ENCODE data around the gene SHC3. TPM values are rescaled to one million over a fixed set of nuclear protein-coding genes. Genes with fewer than 3 reads are reported as not detected.

SHC3 gene
- total RNA-seq, 2 donors from 2014 or later: 0.95 to 1.3 TPM

GRCh38 chr9:89165880-89166279 lies 12.7 kb downstream of the SHC3 start:
- H3K27ac ChIP-seq (ENCODE audit: low read depth, low read length): no peak overlapping the region
- no peak overlapping the region for H3K27ac Mint-ChIP-seq
- H3K4me1 ChIP-seq (ENCODE audit: control insufficient read depth, insufficient read depth, low read length): no peaks in the 10 kb centered on the region
- no peaks in the 10 kb centered on the region for H3K9me3 ChIP-seq (ENCODE audit: control insufficient read depth, low read length)
- WGBS, 2 experiments (ENCODE audit: insufficient coverage in 1 of 2, insufficient read length in 1 of 2): 91 to 100% methylated on average over 1 to 6 of the region's 6 CpGs
- no peak for DNase-seq
- H3K36me3 Mint-ChIP-seq (ENCODE audit: low read depth): no peaks in the 10 kb centered on the region
- H3K4me1 Mint-ChIP-seq: peaks cover 6% of the 10 kb centered on the region
- no peaks in the 10 kb centered on the region for H3K27me3 ChIP-seq (ENCODE audit: control insufficient read depth, insufficient read depth, low read length, poor library complexity, severe bottlenecking)
- no peak overlapping the region for H3K4me3 Mint-ChIP-seq
- no peaks in the 10 kb centered on the region for H3K36me3 ChIP-seq (ENCODE audit: control insufficient read depth, insufficient read depth, low read length)
- no peak for TF ChIP-seq CTCF (conservative IDR thresholded peaks at IDR 0.05)
- H3K4me3 ChIP-seq (ENCODE audit: low read length): no peak overlapping the region
- H3K9ac ChIP-seq (ENCODE audit: extremely low read depth, low read length, poor library complexity, severe bottlenecking): no peak overlapping the region
- H3K27me3 Mint-ChIP-seq (ENCODE audit: insufficient read depth): no peaks in the 10 kb centered on the region
- H3K9me3 Mint-ChIP-seq: no peaks in the 10 kb centered on the region

- no peaks in the 10 kb centered on the region for H3K9me3 Mint-ChIP-seq
- no peaks in the 10 kb centered on the region for H3K9me3 ChIP-seq (ENCODE audit: control insufficient read depth, low read length)
- no peak overlapping the region for H3K27ac Mint-ChIP-seq
- H3K27me3 Mint-ChIP-seq (ENCODE audit: insufficient read depth): no peaks in the 10 kb centered on the region
- H3K4me3 ChIP-seq (ENCODE audit: low read length): no peak overlapping the region
- H3K4me1 Mint-ChIP-seq: peaks cover 9% of the 10 kb centered on the region
- H3K36me3 ChIP-seq (ENCODE audit: control insufficient read depth, insufficient read depth, low read length): no peaks in the 10 kb centered on the region
- no peak overlapping the region for H3K27ac ChIP-seq (ENCODE audit: low read depth, low read length)
- no peak overlapping the region for H3K4me3 Mint-ChIP-seq
- no peak overlapping the region for H3K9ac ChIP-seq (ENCODE audit: extremely low read depth, low read length, poor library complexity, severe bottlenecking)
- TF ChIP-seq CTCF (conservative IDR thresholded peaks at IDR 0.05): no peak
- H3K4me1 ChIP-seq (ENCODE audit: control insufficient read depth, insufficient read depth, low read length): no peaks in the 10 kb centered on the region
- DNase-seq: no peak
- no peaks in the 10 kb centered on the region for H3K36me3 Mint-ChIP-seq (ENCODE audit: low read depth)
- H3K27me3 ChIP-seq (ENCODE audit: control insufficient read depth, insufficient read depth, low read length, poor library complexity, severe bottlenecking): no peaks in the 10 kb centered on the region
Measured at GRCh38 chr9:89165341-89165740, 13.3 kb downstream of the SHC3 start.

DNA sequence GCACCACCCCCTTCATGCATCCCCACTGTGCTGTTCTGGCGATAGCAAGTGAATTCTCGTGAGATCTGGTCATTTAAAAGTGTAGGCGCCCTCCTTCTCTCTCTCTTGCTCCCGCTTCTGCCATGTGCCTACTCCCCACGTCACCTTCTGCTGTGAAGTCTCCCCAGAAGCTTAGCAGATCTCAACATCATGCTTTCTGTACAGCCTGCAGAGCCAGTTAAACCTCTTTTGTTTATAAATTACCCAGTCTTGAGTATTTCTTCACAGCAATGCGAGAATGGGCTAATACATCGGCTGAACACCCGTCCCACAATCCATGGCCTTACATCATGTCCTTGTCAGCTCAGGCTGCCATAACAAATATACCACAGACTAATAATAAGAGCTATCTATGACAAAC lies 17.4 kb downstream of the SHC3 start:
- H3K9me3 Mint-ChIP-seq: no peaks in the 10 kb centered on the region
- TF ChIP-seq CTCF (conservative IDR thresholded peaks at IDR 0.05): no peak
- H3K36me3 Mint-ChIP-seq (ENCODE audit: low read depth): no peaks in the 10 kb centered on the region
- H3K27me3 ChIP-seq (ENCODE audit: control insufficient read depth, insufficient read depth, low read length, poor library complexity, severe bottlenecking): no peaks in the 10 kb centered on the region
- H3K4me1 Mint-ChIP-seq: peaks cover 16% of the 10 kb centered on the region
- peaks cover 15% of the 10 kb centered on the region for H3K9me3 ChIP-seq (ENCODE audit: control insufficient read depth, low read length)
- H3K27ac ChIP-seq (ENCODE audit: low read depth, low read length): no peak overlapping the region
- 88 to 92% methylated on average over 5 to 8 of the region's 8 CpGs for WGBS, 2 experiments (ENCODE audit: insufficient coverage in 1 of 2, insufficient read length in 1 of 2)
- H3K4me3 Mint-ChIP-seq: no peak overlapping the region
- no peak overlapping the region for H3K27ac Mint-ChIP-seq
- H3K27me3 Mint-ChIP-seq (ENCODE audit: insufficient read depth): no peaks in the 10 kb centered on the region
- H3K9ac ChIP-seq (ENCODE audit: extremely low read depth, low read length, poor library complexity, severe bottlenecking): no peak overlapping the region
- peak overlapping the region; percentile 27 for H3K4me3 ChIP-seq (ENCODE audit: low read length)
- H3K36me3 ChIP-seq (ENCODE audit: control insufficient read depth, insufficient read depth, low read length): no peaks in the 10 kb centered on the region
- DNase-seq: no peak
- no peaks in the 10 kb centered on the region for H3K4me1 ChIP-seq (ENCODE audit: control insufficient read depth, insufficient read depth, low read length)
